Measurements from ENCODE around the gene PCSK1N.

GRCh38 chrX:48818866-48819265 lies 16.5 kb downstream of the PCSK1N start:
- no peak for TF ChIP-seq CTCF (IDR thresholded peaks at IDR 0.05)
- no peak for TF ChIP-seq POLR2A (IDR thresholded peaks at IDR 0.05)

Measured in thyroid gland (tissue), 4 donors.